NK-92 (cell line): ENCODE data around the gene NPS.

Source experiments
- DNase-seq: peaks from one replicate; lab custom pipeline; 2025; ENCODE audit not compliant: unreplicated experiment; lab: John Stamatoyannopoulos, UW

NPS gene, protein sequence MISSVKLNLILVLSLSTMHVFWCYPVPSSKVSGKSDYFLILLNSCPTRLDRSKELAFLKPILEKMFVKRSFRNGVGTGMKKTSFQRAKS

GRCh38 chr10:127549009-127549408, at the start of gene NPS:
TSS of gene NPS (plus strand) at chr10:127549309. CDS start at chr10:127549369, 60 bp downstream.
- no peak for DNase-seq

DNA sequence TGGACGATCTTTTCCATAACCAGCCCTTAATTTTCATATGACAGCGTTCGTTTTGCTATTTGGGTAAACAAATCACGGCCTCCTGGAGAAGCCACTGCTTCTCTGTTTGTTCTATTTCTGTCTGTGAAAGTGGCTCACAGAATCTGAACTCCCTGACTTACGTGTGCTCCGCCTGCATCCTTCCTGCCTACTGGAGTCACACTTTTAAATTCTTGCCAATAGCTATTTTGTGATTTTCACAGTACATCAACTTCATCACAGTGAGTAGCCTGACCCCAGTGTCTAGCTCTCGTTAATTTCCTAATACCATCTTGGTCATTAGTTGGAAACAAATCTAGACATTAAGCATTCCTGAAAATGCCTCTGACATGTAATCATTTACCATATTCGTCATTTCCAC, 49.0 kb upstream of the NPS start:
- no peak for DNase-seq

DNA sequence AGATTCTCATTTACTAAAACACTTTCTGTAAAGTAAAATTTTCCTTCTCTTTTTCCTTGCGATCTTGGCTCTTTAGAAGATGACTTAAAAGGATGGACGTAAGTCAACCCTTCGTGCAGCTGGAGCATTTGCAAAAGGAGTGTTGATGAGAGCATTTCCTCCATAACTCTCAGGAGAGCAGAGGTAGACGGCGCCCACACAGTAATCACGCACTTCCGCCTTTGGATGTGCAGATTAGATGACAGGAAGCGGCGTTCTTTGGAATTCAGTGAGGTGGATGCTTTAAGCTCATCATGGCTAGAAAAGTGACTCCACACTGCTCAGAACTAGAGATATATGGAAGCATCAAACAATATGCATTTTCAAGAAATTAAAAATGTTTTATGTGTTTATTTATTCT, 43.0 kb upstream of the NPS start:
- DNase-seq = no peak

GRCh38 chr10:127522298-127522697, 26.8 kb upstream of the NPS start:
- no peak for DNase-seq

GRCh38 chr10:127523476-127523875, 25.6 kb upstream of the NPS start:
- no peak for DNase-seq

DNA sequence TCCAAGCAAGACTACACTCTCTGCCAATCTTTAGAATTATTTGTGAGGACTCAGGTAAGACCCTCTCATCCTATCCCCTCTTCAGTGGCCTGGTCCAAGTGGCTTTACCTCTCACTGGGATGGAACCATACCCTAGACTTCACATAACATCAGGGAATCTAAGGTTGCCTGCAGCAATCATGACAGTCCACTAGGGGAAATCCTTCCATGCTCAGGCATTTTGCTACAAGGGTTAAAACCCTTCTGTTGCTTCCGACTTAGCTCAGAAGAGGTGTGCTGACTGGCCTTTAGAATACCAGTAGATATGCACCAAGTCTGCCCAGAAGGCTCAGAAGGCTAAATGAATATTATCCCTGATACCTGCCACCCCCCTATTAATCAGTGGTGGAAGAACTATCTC, 24.9 kb upstream of the NPS start:
- DNase-seq = no peak

DNA sequence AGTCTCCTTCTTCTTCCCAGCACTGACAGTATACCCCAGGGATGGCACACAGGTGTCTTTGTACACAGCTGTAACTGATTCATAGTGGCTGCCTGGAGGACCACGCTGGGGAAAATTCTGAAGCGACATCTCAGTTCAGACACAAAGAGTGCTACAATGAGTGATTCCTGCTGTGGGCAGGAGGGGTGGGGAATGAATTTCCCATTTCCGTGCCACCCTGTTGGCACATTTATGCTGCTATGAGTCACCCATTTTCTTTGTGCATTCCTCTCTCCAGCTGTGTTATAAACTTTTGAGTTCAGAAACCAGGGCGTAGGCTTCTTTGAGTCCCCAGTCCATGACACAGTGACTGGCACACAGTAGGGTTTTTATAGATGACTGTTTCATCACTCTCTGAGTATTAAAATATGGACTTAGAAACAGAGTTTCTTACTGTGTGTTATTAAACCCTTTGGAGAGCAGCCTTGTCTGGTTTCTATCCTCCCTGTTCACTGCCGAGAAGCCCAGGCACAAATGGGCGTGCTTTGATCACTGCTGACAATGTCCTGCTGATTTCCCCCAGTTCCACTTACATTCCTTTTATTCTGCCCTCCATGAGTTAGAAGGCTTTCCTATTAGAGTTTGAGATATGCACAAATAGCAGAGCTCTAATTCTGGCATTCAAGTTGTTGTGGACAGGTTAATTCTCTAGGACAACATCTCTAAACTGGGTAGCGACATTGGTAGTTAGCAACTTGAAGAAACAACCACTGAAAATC, 24.0 kb upstream of the NPS start:
- DNase-seq = no peak

- DNase-seq = no peak
Measured at GRCh38 chr10:127525686-127526085, 23.4 kb upstream of the NPS start.

DNA sequence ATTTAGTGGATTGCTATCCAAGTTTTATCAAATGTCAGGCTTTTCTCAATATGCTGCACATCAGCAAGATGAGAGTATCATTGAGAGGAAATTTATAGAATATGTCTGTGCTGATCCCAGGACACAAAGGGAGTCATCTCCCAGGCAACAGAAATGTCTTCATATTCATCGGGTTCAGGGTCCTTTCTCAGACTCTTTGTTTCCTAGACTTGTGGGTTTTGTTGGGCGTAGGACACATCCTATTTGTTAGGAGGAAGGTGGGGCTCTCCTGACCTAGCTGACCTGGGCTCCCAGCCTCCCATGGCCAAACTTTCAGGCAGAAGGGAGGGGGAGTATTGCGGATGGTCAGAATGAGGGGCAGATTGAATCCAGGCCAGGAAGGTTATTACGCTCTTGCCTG, 22.9 kb upstream of the NPS start:
- no peak for DNase-seq

GRCh38 chr10:127527320-127527719, 21.8 kb upstream of the NPS start:
- no peak for DNase-seq

GRCh38 chr10:127527891-127528290, 21.2 kb upstream of the NPS start:
- no peak for DNase-seq

DNA sequence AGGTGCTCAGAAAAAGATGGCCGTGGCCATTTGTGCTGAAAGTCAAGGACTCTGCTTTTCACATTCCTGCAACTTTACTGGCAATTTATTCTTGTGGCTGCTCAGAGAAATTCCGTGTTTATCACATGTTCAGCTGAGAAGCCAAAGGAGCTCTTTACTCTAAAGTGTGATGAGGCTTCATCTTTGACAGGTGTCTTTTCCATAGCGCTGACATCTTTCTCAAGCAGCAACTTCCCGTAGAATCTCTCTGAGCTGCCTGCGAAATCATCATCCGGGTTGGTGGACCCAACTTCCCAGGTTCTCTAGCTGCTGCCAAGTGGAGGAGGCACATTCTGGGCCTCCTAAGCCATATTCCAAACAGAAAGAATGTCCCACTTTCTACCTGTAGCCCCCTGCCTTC, 16.9 kb upstream of the NPS start:
- DNase-seq = no peak

DNA sequence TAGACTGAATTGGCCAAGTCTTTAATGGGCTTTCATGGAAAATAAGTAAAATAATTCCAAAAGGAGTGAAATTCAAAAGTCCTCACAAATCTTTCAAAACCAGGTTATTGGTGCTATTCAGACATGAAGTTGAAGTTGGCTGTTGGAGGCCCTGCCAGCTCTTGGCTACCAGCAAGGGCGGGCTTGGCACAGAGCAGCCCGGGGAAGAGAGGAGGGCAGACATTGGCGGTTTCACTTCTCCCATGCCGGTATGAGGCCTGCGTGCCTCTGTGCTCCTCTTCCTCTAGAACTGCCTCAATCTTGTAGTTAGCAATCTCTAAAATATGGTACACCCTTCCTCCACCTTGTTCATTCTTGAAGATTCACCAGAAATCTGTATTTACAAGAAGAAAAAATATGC, 16.4 kb upstream of the NPS start:
- DNase-seq = no peak

GRCh38 chr10:127534074-127534473, 15.0 kb upstream of the NPS start:
- DNase-seq = no peak

- no peak for DNase-seq
Measured at GRCh38 chr10:127534496-127534895, 14.6 kb upstream of the NPS start.

- no peak for DNase-seq
Measured at GRCh38 chr10:127535802-127536515, 13.2 kb upstream of the NPS start.

GRCh38 chr10:127536972-127537760, 11.9 kb upstream of the NPS start:
- DNase-seq = no peak

- no peak for DNase-seq
Measured at GRCh38 chr10:127537924-127538323, 11.2 kb upstream of the NPS start.

DNA sequence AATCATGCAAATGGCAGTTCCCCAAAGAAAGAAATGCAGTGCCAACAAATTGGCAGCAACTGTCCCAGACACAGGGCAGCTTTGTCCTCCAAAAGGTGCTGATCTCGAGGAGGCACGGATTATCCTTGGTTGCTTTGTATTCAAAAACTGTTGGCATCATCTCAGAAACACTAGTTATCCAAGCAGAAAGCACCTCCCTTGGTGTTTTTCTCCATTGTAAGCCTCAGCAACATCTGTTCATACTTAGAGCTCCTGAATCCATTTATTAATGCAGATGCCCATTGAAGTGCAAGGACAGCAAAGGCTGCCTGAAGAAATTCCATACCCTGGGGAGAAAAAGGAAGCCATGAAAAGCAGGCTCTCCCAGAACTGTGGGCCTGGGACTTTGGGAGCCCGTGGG, 1.1 kb upstream of the NPS start:
- no peak for DNase-seq

- no peak for DNase-seq
Measured at GRCh38 chr10:127550861-127551260, 1.8 kb downstream of the NPS start.

DNA sequence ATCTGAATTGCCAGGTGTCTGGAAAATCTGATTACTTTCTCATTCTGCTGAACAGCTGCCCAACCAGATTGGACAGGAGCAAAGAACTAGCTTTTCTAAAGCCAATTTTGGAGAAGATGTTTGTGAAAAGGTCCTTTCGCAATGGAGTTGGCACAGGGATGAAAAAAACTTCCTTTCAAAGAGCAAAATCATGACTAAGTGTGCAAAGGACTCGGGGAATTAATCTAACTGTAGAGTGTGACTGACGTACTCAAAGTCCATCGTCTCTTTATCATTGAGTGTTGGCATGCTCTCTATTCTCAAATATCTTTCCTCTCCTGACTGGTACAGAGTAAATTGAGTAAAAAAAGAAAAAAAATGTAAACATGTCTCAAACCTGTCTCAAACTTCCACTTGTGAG, 3.3 kb downstream of the NPS start:
- DNase-seq = no peak

DNA sequence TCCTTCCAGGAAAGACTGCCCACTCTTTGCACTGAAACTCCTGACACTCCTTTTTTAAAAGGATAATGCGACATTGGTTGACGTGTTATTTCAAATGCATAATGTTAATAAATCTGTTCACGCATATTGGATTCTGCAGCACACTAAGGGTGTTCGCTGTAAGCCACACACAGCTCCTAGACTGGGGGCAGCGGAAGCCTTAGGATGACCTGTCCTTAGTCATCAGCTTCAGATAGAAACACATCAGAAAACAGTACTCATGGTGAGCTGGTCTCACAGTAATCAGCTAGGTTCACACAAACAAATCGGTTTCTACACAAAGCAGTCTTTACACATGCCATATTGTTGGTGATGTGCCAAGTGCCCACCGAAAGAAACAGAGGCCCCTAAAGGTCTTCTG, 4.3 kb downstream of the NPS start:
- no peak for DNase-seq
